H1 (cell line): ENCODE data around the gene FGD5. TPM values are rescaled to one million over a fixed set of nuclear protein-coding genes. Genes with fewer than 3 reads are reported as not detected.
A peak's percentile ranks its signal among the peaks of the same experiment; 100 is the strongest.

Experiments used
- ATF2 ChIP-seq: IDR thresholded peaks from 2 replicates; pipeline ENCODE4 v1.6.1; 2012; ENCODE audit warnings: low read length, inconsistent platforms
- FOSL1 ChIP-seq: IDR thresholded peaks from 2 replicates; pipeline ENCODE4 v1.6.1; 2011; ENCODE audit warnings: mild to moderate bottlenecking, low read depth, low read length, moderate library complexity; ENCODE audit not compliant: insufficient read depth
- JUND ChIP-seq: IDR thresholded peaks from 2 replicates; pipeline ENCODE4 v1.6.1; 2011; ENCODE audit warnings: mild to moderate bottlenecking, improper control_type of control experiment, low read length
- SP2 ChIP-seq: IDR thresholded peaks from 2 replicates; pipeline ENCODE4 v1.6.1; 2012; ENCODE audit warnings: mild to moderate bottlenecking, low read length, inconsistent platforms
- TAF7 ChIP-seq: optimal IDR thresholded peaks from 2 replicates; pipeline ENCODE3; 2011; ENCODE audit warnings: low read depth, mild to moderate bottlenecking, inconsistent platforms, low read length, moderate library complexity, borderline replicate concordance
- USF2 ChIP-seq: IDR thresholded peaks from 2 replicates; pipeline ENCODE4 v1.6.1; 2011; ENCODE audit warnings: low read length, improper control_type of control experiment
- polyA plus RNA-seq, 7 experiments: library from polyadenylated mRNA; depleted of rRNA in 3 of 7; stranded (reverse) in 5 of 7; unstranded in 2 of 7; fragments of >200 nt in 5 of 7; fragments of 200-250 nt in 2 of 7; gene quantifications; 1 replicate in 5 of 7; 2 replicates in 1 of 7; 4 replicates in 1 of 7; pipeline versions ENCODE4 v1.2.1 to v1.2.3, GENCODE V29; 2011 to 2013; ENCODE audit warnings: missing spikeins in 2 of 7, mixed read lengths in 2 of 7
- total RNA-seq: library from RNA; stranded (reverse); fragmentation: NEBNext Ultra II Directional; extraction: Animal tissue kit (Norgen Biotek cat#: 25700); gene quantifications from 2 replicates; pipeline ENCODE4 v1.2.1, GENCODE V29; 2021

FGD5 gene
- total and polyA plus RNA-seq, 2 of the 8 experiments (the other 6 are each of a cell fraction or from before 2014, with no cell fraction given): 4.7 to 14.3 TPM

GRCh38 chr3:14810070-14810791 is 8.5 kb upstream of the FGD5 start (continued):
- TF ChIP-seq SP2 (no peak), JUND (no peak), TAF7 (no peak), ATF2 (no peak), FOSL1 (no peak), USF2 (peak; percentile 25; the same call in 1 of the 2 replicates)
